GM18868 (cell line): ENCODE results near the gene ITGAL.

Source experiments
- ATAC-seq: cut with Tn5 transposase; IDR thresholded peaks from one replicate; pipeline ENCODE4 v1.9.1; 2021; ENCODE audit warnings: mild to moderate bottlenecking, moderate library complexity; ENCODE audit not compliant: unreplicated experiment

Gene ITGAL

GRCh38 chr16:30567160-30567990 lies 94.8 kb downstream of the ITGAL start:
- no peak for ATAC-seq

- ATAC-seq = no peak
Observed at GRCh38 chr16:30567991-30568638, 95.6 kb downstream of the ITGAL start.

DNA sequence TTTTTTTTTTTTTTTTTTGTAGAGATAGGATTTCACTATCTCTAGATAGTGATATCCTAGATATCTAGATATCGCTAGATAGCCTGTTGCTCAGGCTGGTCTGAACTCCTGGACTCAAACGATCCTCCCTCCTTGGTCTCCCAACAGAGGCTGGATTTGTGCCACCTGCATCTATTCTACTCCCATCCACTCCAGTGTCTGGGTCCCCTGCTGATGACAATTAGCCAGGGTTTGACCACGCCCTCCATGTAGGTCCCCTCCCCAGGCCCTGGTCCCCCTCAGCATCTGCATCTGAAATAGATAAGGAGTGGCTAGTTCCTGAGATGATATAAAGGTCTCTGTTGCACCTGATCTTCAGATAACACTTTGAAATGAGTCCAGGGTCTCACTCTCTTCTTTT lies 96.7 kb downstream of the ITGAL start:
- no peak for ATAC-seq

- ATAC-seq = no peak
Observed at GRCh38 chr16:30569746-30570635, 97.4 kb downstream of the ITGAL start.

DNA sequence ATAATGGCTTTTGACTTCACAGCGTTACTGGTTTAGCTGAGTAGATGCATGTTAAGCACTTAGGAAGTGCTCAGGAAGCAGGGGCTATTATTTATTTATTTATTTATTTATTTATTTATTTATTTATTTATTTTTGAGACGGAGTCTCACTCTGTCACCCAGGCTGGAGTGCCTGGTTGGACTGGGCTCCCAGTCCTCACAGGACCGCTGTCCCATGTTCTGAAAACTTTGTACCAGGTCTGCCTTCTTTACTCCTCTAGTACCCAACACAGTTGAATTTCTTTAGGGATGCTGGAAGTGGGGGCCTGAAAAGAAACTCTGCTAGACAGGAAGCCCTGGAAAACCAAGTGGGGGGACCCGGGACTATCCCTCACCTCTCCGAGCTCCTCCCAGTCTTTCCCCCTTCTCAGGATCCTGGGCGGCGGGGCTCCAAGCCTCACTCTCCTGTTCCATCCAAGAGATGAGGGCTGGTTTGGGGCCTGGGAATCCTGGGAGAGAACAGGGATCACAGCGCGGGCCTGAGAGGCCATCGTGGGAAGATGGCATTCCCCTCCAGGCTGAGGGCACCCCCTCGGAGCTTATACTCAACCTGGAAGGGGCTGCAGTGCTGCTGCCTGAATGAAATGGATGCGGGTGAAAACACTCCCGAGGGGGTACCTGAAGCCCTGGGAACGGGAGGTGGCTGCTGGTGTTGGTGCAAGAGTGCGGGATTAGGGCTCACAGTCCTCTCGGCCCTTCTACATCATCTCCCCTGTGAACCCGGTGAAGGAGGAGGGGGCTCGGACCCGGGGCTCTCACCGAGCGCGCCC lies 98.3 kb downstream of the ITGAL start:
- no peak for ATAC-seq

GRCh38 chr16:30571445-30572322 lies 99.1 kb downstream of the ITGAL start, which contains the start of gene ZNF688:
ZNF688 (minus strand) TSS chr16:30571714; CDS start chr16:30571629, 85 bp downstream.
- peak; percentile 78 for ATAC-seq
